DMS79 treated with DMSO at 0.1 percent for 48 hours (cell line): Measurements from ENCODE around the gene SDK1.
A peak's percentile ranks its signal among the peaks of the same experiment; 100 is the strongest.

Experiments used
- DNase-seq: peaks from one replicate; lab custom pipeline; 2025; lab: John Stamatoyannopoulos, UW

SDK1 gene

DNA sequence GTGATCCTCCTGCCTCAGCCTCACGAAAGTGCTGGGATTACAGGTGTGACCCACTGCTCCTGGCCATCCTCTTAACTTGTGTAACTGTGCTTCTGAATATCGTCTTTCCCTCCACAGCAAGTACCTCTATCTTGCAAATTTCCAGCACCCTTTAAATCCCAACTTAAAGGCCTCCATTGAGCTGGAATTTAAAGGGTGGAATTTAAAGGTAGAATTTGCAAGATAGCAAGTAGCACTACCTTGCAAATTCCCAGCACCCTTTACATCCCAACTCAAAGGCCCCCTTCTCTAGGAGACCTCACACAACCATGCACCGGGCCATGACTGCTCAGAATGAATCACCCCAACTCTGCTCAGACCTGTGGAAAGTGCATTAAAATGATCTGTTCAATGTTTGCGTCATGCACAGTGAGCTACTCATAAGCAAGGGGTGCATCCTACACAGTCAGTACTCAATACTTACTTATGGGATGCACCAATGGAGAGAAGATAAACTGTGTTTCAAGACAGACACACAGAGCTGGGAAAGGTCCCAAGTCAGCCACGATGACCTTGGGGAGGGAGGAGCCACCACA lies 17.8 kb upstream of the SDK1 start:
- DNase-seq: no peak

DNA sequence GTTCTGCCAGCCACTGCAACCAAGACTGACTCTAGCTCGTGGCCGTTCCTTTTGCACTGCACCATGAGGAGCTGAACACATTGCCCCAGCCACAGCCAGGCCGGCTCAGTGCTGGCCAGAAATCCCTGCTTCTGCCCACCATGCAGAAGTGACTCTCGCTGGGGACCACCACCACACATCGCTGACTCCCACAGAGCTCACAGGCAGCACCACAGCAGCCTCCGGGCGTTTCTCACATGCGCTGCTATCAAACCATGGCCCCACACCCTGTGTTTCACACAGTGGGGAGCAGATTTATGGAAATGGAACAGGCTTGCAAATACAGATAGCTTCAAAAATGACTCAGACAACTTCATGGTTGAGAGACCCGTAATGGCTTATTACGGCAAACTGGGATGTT lies 15.4 kb upstream of the SDK1 start:
- DNase-seq: no peak

DNA sequence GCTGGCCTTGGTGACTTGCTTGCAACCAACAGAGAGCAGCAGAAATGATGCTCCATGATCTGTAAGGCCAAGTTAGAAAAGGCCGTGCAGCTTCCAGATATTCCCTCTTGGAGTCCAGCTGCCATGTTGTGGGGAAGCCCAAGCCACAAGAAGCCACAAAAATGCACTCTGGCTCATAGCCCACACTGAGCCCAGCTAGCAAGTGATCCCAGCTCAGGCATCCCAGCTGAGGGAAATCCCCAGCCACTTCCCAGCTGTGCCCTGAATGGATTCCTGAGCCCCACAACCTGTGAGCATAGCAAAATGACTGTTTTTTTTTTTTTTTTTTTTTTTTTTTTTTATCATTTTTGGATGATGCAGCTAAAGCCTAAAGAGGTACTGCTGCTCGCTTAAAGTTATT lies 11.1 kb upstream of the SDK1 start:
- DNase-seq: no peak

DNA sequence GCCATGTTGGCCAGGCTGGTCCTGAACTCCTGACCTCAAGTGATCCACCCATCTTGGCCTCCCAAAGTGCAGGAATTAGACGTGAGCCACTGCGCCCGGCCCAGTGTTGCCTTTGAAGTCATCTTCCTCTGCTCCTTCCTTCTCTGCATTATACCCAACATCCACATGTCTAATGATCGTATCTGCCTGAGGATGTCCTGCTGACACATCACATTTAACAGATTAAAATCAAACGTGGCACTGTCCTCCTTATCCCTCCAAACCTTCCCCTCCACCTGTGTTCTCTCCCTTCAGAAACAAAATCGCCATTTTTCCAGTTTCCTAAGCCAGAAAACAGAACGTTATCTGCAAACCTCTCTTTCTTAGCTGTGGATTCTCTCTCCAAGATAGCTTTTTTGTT lies 8.4 kb upstream of the SDK1 start:
- DNase-seq: no peak

DNA sequence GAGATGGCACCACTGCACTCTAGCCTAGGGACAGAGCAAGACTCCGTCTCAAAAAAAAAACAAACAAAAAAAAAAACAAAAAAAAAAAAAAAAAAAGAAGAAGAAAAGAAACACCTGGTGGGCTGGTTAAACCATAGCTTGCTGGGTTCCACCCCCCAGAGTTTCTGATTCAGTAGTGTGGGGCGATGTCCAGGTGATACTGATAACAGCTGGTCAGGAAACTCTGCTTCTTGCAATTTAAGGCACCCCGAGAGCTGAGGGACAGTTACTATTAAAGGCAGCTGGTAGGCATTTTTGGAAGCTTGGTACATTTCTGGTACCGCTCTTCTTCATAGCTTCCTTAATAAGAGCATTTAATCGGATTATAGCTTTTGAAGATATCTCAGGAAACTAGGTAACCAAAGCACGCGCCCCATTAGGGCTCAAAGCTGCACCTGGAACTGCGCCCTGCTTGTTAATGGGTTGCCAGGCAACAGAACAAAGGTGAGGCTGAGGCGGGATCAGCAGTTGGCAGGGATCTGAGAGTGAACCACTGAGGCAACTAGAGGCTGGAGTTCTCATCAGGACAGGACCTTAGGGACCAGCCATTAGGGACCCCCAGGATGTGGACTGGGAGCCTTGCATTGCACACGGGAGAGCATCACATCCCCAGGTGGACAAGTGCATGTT lies 6.5 kb upstream of the SDK1 start:
- DNase-seq: peak; percentile 62

DNA sequence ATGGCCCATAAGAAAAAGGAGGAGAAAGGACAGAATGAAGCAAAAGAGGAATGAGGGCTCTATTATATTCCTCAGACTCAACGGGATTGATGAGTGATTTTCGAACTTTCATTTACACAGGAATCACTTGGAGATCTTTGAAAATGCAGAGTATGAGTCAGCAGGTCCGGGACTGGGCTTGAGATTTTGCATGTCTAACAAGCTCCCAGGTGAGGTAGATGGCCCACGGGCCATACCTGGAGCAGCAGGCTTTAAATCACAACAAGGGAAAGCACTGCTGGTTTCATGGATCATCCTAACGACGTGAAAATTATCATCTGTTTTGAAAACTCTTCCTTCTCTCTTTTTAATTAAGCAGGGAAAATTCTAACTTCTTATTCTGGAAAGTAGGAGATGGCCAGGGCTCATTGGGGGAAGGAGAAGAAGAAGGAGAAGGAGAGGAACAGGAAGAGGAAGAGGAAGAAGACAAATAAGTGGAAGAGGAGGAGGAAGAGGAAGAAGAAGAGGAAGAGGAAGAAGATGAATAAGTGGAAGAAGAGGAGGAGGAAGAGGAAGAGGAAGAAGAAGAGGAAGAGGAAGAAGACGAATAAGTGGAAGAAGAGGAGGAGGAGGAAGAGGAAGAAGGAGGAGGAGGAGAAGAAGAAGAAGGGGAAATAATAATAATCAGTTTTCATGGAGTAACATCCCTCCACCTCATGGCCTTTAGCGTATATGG lies 3.8 kb upstream of the SDK1 start:
- DNase-seq: no peak

DNA sequence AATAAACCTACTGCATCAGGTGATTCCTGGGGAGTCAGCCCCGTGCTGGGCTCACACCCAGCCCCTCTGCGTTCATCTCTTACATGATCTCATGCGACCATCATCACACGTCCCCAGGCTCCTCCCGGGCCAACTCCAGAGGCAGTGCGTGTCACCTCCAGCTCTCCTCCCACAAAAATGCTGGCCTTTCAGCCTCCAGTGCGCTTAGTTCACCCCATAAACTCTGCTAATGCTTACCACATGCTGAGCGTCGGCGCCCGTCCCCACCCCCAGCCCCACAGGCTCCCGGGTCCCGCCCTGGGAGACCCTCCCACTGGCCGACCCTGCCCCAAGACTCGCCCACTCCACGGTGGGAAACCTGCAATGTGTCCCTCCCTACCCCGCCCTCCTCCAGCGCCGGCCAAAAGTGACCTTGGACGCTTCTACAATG lies 816 bp upstream of the SDK1 start:
- DNase-seq: no peak

DNA sequence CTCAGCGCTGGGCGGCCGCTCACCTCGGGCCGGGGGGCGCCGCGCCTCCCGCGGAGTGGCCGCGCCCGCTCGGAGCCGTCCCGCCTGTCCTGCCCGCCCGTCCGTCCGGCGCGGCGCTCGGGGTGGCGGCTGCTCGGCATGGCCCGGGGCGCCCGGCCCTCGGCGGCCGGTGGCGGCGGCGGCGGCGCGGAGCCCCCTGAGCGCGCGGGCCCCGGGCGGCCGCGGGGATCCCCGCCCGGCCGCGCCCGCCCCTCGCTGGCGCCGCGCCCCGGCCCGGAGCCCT lies 338 bp downstream of the SDK1 start:
- no peak for DNase-seq

DNA sequence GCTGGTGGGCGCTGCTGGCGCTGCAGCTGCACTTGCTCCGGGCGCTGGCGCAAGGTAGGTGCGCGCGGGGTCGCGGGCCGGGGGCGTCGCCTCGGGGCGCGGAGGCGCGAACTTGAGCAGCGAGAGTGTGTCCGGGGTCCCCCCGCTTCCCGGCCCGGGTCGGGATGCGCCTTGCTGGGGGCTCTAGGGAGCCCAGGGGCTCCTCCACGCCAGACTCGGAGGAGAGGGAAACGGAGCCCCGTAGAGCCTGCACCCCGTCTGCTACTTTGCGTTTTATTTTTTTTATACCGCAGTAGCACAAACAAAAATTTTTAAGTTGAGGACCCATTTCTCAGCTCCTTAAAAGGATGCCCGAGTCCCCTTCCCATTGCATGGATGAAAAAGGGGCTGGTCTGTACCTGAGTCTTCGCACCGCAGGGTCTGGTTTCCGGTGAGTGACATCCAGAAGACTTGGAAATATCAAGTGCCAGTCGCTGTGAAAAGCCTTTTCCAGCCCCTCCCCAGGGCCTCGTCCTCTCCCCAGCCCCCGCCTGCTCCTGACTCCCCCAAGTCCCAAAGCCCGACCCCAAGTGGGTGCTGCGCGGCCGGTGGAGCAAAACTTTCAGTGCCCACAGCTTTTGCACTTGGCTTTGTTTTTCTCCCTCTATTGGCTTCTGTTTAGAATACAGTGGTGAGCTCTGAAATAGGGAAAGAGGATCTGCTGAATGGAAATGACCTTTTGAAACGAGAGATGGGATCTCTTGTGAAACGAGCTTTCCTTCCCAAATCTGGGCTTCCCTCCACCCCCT lies 973 bp downstream of the SDK1 start:
- peak; percentile 15 for DNase-seq

DNA sequence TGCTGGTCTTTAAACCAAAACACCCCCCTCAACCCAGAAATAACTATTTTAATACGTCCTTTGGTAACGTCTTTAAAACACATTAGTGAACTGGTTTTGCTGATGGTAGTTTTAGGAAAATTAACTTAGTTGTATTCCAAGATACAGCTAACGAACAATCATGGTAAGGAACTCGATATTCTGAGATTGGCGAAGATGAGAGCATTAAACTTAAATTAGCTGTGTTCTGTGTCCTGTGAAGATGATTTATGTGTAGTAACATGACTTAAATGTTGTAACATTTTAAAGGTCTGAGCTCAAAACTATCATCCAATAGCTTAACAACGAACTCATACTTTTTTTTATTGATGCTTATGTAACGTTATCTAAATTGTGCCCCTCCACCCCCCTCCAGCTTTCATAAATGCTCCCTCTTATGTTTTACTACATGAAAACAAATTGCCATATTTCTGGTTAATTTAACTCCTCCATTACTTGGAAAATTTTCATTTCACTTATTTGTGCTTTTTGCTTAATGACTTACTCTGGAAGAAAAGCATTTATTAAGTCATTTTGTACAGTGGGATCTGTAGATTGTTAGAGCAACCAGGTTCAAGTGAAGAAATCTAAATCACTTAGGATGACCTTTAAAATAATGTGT lies 1.7 kb downstream of the SDK1 start:
- no peak for DNase-seq

DNA sequence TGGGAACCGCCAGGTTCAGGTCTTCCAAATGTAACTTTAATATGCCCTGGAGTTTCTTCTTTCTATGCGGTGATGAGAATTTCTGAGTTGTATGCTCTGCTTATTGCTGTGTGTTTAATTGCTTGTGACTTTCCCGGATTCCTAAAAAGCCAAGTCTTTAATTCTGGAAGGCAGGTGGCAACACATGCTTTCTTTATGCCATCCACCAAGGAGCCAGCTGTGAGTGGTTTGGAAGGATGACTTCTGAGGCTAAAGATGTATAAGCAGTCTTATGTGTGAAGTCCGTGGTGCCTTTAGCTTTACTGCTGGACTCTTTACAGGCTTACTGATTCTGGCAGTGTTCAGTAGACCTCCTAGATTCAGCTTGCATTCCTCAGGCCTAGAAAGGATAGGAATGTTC lies 3.1 kb downstream of the SDK1 start:
- no peak for DNase-seq

DNA sequence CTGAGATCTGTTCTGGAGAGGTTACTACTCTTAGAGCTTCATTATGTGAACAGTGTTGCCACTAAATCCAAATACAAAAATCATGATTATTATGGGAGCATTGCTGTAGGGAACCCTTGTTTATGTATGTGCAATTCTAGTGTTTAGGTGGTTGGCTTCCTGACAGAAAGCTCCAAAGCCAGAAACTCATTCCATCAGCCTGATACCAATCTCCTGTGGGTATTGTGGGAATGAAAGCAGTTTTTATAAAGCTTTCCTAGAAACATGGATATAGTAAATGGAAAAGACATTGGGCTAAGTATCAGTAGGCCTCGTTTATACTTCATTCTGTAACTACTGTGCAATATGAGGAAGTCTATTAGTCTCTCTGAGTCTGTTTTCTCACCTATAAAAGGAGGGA lies 6.4 kb downstream of the SDK1 start:
- no peak for DNase-seq

DNA sequence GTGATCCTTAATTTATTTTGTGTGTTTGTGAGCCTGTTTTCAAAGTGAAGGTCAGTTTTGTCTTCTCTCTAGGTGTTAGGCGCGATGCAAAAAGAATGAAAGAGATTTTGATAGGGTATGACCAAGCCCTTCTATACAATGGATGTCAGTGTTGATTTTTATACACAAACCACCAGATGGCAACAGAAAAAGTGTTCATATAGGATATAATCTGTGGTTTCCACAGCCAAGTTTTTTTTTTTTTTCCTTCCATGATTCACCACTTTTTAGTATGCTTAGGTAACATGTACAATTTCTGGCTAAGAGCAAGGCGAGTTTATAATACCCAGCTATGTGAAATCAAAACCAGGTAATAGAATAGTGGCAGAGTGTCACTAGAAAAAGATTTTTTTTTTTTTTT lies 8.1 kb downstream of the SDK1 start:
- DNase-seq: no peak

DNA sequence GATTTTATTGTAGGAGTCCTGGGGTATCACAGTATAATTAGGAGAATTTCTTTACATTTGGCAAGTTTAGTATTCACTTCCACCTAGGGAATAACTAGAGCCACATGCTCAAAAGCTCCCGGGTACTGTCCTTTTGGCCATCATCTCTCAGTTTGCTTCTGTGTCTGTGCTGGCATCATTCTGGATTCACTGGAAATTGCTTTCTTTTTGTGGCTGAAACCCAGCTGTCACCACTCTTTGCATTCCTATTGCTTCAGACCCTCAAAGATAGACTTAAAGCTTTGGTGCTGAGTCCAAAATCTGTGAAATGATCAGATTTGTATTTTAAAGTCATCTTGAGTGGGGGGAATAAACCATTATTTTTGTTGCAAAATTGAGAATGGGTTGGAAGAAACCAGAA lies 8.9 kb downstream of the SDK1 start:
- no peak for DNase-seq

DNA sequence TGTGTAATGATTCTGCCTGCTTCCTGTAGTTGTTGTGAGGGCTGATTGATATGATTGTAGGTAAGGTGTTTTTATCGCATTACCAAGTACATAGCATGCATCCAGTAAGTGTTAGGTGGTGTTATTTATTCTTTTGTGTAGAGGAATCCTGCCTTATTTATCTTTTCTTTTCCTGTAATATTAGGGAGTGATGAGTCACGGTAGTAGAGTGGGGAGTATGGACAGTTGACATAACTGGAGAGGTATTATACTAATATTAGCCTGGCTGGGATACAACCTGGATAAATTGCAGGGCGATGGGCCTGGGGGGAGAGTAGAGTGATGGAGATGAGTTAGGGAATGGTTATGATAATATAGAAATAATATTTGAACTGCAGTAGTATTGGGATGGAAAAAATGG lies 9.8 kb downstream of the SDK1 start:
- DNase-seq: no peak

DNA sequence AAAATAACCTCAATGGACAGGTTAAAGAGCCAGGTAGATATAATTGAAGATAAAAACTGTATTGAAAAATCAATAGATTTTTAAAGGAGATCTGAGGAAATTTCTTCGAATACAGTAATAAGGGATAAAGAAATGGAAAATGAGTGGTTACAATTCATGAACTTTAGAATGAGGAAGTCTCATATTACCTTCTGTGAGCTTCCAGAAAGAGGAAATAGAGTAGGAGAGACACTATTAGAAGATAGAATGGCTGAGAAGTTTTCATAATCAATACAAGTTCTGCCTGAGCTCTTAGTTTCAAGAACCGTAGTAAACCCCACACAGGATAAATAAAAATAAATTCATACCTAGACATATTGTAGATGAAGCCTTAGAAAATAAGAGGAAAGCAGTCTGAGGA lies 11.5 kb downstream of the SDK1 start:
- DNase-seq: no peak

DNA sequence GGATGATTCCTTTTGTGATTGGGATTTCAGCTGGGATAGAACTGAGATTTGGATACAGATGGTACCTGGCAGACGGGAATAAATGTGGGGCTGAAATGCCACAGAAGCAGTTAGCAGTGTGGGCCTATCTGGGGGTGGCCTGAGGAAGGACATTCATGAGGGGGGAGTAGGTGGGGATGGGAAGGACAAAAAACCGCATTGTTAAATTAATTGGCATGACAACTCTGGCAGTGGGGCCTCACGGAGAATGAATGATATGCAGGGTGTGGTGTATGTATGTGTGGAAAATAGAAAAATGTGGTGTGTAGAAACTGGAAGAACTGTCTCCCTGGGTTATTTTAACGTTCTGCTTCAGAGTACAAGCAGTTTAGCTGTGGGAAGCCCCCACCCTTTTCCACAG lies 17.8 kb downstream of the SDK1 start:
- no peak for DNase-seq

DNA sequence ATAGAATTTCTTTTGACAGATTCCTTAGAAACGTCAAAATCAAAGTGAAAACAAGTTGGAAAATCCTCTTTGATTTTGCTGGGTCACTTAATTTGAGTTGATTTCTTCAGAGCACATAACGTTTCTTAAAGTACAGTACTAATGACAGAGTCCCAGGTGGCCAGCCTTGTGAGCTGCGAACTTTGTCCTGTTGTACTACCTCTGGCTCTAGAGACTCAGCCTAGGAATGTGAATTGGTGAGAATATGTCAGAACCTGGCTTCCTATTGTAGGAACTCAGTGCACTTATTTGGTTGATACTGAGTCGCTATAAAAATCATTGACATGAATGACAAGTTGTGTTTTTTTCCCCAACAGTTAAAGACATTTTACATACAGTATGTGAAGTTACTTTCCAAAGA lies 20.2 kb downstream of the SDK1 start:
- DNase-seq: no peak

DNA sequence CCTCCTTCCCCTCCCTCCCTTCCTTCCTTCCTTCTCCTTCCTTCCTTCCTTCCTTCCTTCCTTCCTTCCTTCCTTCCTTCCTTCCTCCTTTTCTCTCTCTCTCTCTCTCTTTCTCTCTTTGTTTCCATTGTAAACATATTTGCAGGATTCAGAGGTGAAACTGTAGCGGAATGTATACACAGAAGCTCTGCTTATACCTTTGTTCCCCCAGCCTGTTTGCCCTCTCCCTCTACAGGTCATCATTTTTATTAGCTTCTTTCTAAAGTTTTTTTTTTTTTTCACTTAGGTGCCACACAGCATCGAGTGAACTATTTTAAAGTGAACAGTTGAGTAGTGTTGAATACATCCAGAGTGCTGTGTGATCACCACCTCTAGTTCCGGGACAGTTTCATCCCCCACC lies 20.7 kb downstream of the SDK1 start:
- no peak for DNase-seq

DNA sequence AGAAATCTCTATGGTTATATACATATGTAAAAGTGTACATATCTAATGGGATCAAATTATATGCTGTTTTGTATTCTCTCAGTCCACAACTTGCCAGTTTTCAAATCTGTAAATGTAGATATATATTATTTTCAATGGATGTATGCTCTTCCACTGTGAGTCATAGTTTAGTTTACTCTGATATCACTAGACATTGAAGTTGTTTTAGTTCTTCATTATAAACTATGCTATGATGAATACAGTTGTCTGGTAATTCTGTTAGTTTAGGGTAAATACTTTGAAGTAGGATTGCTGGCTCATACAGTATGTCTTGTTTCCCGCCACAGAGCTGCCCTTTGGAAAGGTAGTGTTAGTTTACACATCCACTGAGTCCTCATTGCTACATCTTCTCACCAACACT lies 25.2 kb downstream of the SDK1 start:
- no peak for DNase-seq

DNA sequence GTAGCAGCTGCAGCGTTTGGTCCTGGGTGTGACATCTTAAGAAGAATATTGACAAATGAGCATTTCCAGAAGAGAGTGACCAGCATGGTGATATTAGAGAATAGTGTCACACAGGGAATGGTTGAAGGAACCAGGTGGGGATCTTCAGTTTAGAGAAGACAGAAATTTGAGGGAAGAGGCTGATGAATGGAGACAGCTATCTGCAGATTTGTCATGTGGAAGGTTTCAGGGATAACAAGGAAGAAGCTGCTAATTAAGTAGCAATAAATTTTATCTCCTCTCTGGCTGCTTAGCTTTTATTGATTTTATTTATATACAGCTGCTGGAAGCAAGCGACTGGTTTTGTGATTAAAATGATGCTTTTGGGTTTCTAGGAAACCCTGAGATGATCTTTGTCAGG lies 26.0 kb downstream of the SDK1 start:
- no peak for DNase-seq

DNA sequence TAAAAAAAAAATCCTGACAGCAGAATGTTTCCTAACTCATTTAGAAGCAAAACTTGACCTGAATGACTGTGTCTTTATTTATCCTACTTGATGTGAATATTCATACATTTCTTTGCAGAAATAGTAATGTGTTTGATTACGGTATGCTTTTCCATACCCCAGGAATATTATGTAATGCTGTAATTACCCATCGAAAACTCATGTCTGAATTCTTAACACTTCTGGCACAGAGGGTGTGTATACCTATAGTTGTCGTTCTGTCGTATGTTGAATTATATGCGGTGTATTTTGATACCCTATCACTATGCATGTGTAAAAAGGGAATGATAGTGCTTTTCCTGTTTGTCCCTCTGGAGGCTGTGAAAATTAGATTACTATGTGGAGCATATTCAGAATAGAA lies 26.6 kb downstream of the SDK1 start:
- DNase-seq: no peak

DNA sequence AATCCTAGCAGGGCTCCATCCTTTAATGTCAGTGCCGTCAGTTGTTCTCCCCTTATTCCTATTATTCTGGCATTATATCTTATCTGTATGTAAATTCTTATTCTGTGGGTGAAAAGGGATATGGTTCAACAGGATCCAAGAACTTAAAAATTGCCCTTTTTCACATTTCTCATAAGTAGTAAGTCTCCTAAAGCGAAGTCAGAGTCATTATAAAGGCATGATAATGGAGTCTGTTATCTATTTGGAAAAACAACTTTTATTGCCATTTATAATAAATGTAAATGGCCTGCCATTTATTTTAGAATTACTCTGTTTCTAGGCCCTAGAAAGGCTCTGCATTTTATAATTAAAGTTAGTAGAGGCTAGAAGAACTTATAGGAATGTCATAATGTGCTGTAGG lies 31.3 kb downstream of the SDK1 start:
- DNase-seq: no peak
